ENCODE measurements around the gene IFNGR1. TPM values are rescaled to one million over a fixed set of nuclear protein-coding genes. Genes with fewer than 3 reads are reported as not detected.

IFNGR1 gene
- polyA plus RNA-seq, 1 experiment = 56.1 TPM

DNA sequence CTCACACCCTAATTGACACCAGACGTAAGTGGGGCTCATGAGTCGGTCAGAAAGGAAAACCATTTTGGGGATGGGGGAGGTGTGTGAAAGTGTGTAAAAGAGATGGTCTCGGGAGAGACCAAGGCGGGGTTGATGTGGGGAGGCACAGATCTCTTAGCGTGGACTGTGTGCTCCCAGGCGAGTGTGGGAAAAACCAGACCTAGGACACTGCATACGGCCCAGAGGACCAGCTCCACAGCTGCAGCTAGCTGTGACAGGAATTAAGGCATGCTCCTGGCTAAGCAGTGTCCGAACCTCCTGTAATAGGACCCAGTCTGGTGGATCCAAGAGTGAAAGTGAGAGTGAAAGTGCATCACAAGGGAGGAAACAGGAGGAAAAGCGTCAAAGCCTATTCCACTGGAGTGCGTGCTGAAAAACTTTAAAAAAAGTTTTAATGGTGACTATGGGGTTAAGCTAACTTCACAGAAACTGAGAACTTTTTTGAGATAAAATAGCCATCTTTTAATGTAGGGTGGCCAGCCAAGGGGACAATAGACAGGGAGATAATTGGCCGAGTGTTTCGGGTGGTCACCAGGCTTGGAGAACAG lies 55.4 kb downstream of the IFNGR1 start:
- no peaks in the 10 kb centered on the region for H3K36me3 ChIP-seq (ENCODE audit: control insufficient read depth, insufficient read depth, low read length)
- ChIA-PET CTCF (no interaction called here), POLR2A (no interaction called here)
- no peak overlapping the region for H3K4me3 ChIP-seq (ENCODE audit: low read depth, low read length)
- H3K27me3 ChIP-seq (ENCODE audit: control insufficient read depth, insufficient read depth, low read length) = peaks cover 2% of the 10 kb centered on the region; the same call in 1 of the 2 replicates
- DNase-seq (ENCODE audit: low read depth) = no peak
- TF ChIP-seq, protein P1, sequence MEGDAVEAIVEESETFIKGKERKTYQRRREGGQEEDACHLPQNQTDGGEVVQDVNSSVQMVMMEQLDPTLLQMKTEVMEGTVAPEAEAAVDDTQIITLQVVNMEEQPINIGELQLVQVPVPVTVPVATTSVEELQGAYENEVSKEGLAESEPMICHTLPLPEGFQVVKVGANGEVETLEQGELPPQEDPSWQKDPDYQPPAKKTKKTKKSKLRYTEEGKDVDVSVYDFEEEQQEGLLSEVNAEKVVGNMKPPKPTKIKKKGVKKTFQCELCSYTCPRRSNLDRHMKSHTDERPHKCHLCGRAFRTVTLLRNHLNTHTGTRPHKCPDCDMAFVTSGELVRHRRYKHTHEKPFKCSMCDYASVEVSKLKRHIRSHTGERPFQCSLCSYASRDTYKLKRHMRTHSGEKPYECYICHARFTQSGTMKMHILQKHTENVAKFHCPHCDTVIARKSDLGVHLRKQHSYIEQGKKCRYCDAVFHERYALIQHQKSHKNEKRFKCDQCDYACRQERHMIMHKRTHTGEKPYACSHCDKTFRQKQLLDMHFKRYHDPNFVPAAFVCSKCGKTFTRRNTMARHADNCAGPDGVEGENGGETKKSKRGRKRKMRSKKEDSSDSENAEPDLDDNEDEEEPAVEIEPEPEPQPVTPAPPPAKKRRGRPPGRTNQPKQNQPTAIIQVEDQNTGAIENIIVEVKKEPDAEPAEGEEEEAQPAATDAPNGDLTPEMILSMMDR (IDR thresholded peaks at IDR 0.05; ENCODE audit: insufficient read depth, low read depth, low read length) = no peak

DNA sequence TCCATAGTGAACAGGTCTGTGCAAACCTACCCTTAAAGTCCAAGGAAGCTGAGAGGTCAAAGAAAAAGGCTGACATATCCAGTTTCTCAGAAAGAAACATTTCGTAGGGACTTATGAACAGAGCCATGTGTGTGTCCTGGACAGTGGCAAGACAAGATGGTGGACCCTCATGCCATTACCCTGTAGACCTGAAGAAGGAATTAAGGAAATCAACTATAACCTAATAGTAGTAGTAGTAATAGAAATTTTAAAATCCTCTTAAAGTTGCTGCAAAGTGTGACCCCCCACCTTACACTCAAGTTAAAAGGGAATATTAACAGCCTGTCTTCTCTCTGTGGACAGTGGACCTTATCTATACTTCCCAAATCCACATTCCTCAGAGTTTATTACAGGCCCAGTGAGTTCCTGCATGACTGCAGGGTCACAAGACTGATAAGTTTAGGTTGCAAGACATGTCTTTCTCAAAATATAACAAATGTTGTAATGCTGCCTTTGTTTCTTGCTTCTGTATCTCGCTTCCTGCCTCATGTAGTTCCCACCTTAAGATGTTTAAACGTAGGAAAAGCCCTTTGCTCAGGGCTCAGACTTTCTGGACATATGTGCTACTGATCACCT lies 56.4 kb downstream of the IFNGR1 start:
- ChIA-PET POLR2A (no interaction called here), CTCF (interaction anchor here (0.7 kb wide), 1 partner anchor 109 kb away, joined by 3 read pairs; no protein-coding TSS in a partner anchor)
- Histone ChIP-seq H3K36me3 (ENCODE audit: control insufficient read depth, insufficient read depth, low read length) (no peaks in the 10 kb centered on the region), H3K4me3 (ENCODE audit: low read depth, low read length) (no peak overlapping the region), H3K27me3 (ENCODE audit: control insufficient read depth, insufficient read depth, low read length) (peaks cover 2% of the 10 kb centered on the region; the same call in 1 of the 2 replicates)
- no peak for DNase-seq (ENCODE audit: low read depth)
- TF ChIP-seq, protein P1 (IDR thresholded peaks at IDR 0.05; ENCODE audit: insufficient read depth, low read depth, low read length) = no peak

DNA sequence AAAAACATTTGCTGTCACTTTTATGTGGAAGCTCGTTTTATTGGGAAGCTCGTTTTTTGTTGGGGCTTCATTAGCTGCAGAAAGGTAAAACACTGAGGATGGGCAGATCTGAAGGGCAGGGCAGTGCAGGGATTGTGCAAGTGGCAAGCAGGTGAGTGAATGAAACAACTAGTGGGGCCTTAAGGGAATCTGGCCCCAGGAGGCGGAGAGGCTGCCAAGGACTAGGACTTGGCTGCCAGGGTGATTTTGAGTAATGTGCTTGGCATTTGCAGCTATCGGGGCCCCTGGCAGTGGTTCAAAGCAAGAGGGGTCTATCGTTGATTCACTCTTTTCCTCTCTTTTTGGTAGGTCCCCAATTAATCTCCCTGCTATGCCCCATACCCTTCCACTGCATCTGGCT lies 57.2 kb downstream of the IFNGR1 start:
- DNase-seq (ENCODE audit: low read depth) = no peak
- no peak overlapping the region for H3K4me3 ChIP-seq (ENCODE audit: low read depth, low read length)
- ChIA-PET CTCF (interaction anchor here (0.7 to 2.2 kb wide), 3 partner anchors 8 to 254 kb away, joined by 3 to 7 read pairs (median 3); no protein-coding TSS in a partner anchor), POLR2A (no interaction called here)
- no peaks in the 10 kb centered on the region for H3K36me3 ChIP-seq (ENCODE audit: control insufficient read depth, insufficient read depth, low read length)
- TF ChIP-seq, protein P1 (IDR thresholded peaks at IDR 0.05; ENCODE audit: insufficient read depth, low read depth, low read length) = no peak
- no peaks in the 10 kb centered on the region for H3K27me3 ChIP-seq (ENCODE audit: control insufficient read depth, insufficient read depth, low read length)

DNA sequence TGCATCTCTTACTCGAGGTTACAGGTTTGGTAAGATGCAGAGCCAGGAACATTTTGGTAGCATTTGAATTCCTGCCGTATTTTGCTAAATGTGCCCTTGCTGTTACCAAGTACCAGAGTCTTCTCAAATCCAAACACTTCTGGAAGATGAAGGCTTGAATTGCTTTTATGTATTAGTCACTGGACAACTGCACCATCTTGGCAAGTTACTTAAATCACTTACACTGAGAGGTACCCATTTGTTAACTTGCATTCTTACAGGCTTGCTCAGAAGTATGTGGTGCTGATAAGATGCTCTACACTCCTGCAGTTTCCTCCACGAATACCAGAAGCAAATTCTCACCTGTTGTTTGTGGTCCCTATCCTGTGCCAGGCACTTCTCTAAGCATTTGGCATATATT lies 58.4 kb downstream of the IFNGR1 start:
- H3K4me3 ChIP-seq (ENCODE audit: low read depth, low read length) = no peak overlapping the region
- H3K27me3 ChIP-seq (ENCODE audit: control insufficient read depth, insufficient read depth, low read length) = no peaks in the 10 kb centered on the region
- TF ChIP-seq, protein P1 (IDR thresholded peaks at IDR 0.05; ENCODE audit: insufficient read depth, low read depth, low read length) = no peak
- ChIA-PET CTCF (interaction anchor here (2.2 kb wide), 1 partner anchor 9 kb away, joined by 7 read pairs; no protein-coding TSS in a partner anchor), POLR2A (no interaction called here)
- no peak for DNase-seq (ENCODE audit: low read depth)
- H3K36me3 ChIP-seq (ENCODE audit: control insufficient read depth, insufficient read depth, low read length) = no peaks in the 10 kb centered on the region

GRCh38 chr6:137159912-137160311 lies 59.3 kb downstream of the IFNGR1 start:
- Histone ChIP-seq H3K4me3 (ENCODE audit: low read depth, low read length) (no peak overlapping the region), H3K36me3 (ENCODE audit: control insufficient read depth, insufficient read depth, low read length) (no peaks in the 10 kb centered on the region), H3K27me3 (ENCODE audit: control insufficient read depth, insufficient read depth, low read length) (no peaks in the 10 kb centered on the region)
- DNase-seq (ENCODE audit: low read depth) = no peak
- CTCF ChIA-PET = interaction anchor here (2.2 kb wide), 1 partner anchor 10 kb away, joined by 7 read pairs; no protein-coding TSS in a partner anchor
- TF ChIP-seq, protein P1 (IDR thresholded peaks at IDR 0.05; ENCODE audit: insufficient read depth, low read depth, low read length) = no peak
- POLR2A ChIA-PET = no interaction called here

Data from BJ (cell line).